CD14-positive monocyte (primary cell): ENCODE measurements around the gene AIF1. TPM values are rescaled to one million over a fixed set of nuclear protein-coding genes. Genes with fewer than 3 reads are reported as not detected.

Experiments
- DNase-seq, 3 donors: peaks; one replicate each; pipeline ENCODE4 v3.0.0-alpha.2; 2011 to 2022
- H2AFZ ChIP-seq: 2 replicates; pipeline ENCODE4 v1.6.0; 2012; ENCODE audit warnings: mild to moderate bottlenecking, low read depth, low read length, inconsistent platforms; ENCODE audit not compliant: insufficient read depth, poor library complexity, severe bottlenecking
- H3K27ac ChIP-seq, 2 donors: 1 replicate in 1 of 2; 2 replicates in 1 of 2; pipeline ENCODE4 v1.5.1; 2012 to 2013; ENCODE audit warnings: low read length in 2 of 2, control low read depth in 1 of 2, inconsistent platforms in 1 of 2, low read depth in 1 of 2, mild to moderate bottlenecking in 1 of 2
- H3K27me3 ChIP-seq, 2 donors: one replicate each; pipeline versions ENCODE4 v1.6.0 to v1.6.1; 2011 to 2013; ENCODE audit warnings: low read length in 2 of 2; ENCODE audit not compliant: control insufficient read depth in 2 of 2, insufficient read depth in 2 of 2
- H3K36me3 ChIP-seq, 2 donors: replicated peaks in 1 of 2; 1 replicate in 1 of 2; 2 replicates in 1 of 2; pipeline versions ENCODE4 v1.5.1 to v1.6.1; 2012 to 2013; ENCODE audit warnings: low read length in 2 of 2, control low read depth in 1 of 2, inconsistent platforms in 1 of 2, mild to moderate bottlenecking in 1 of 2; ENCODE audit not compliant: insufficient read depth in 2 of 2, control insufficient read depth in 1 of 2
- H3K4me1 ChIP-seq, 2 donors: 1 replicate in 1 of 2; 2 replicates in 1 of 2; pipeline versions ENCODE4 v1.5.1 to v1.6.1; 2012 to 2013; ENCODE audit warnings: low read length in 2 of 2, control low read depth in 1 of 2, inconsistent platforms in 1 of 2, mild to moderate bottlenecking in 1 of 2, moderate library complexity in 1 of 2; ENCODE audit not compliant: insufficient read depth in 2 of 2, control insufficient read depth in 1 of 2
- H3K4me2 ChIP-seq: replicated peaks from 2 replicates; pipeline ENCODE3; 2012; ENCODE audit warnings: low read length, moderate library complexity, mild to moderate bottlenecking; ENCODE audit not compliant: poor library complexity, severe bottlenecking; ENCODE audit errors: extremely low read depth
- H3K4me3 ChIP-seq, 3 experiments: fragments of 200-600 bp in 1 of 3; sonication (generic) in 1 of 3; replicated peaks in 1 of 3; 1 replicate in 2 of 3; 2 replicates in 1 of 3; pipeline ENCODE4 v1.5.1; 2011 to 2013; ENCODE audit warnings: low read length in 3 of 3, mild to moderate bottlenecking in 3 of 3, control low read depth in 2 of 3, low read depth in 2 of 3, inconsistent platforms in 1 of 3, moderate library complexity in 1 of 3
- H3K79me2 ChIP-seq: 2 replicates; pipeline ENCODE4 v1.6.0; 2012; ENCODE audit warnings: mild to moderate bottlenecking, control low read depth, inconsistent platforms, low read length, moderate library complexity; ENCODE audit not compliant: insufficient read depth
- H3K9ac ChIP-seq: 2 replicates; pipeline ENCODE4 v1.6.0; 2017; ENCODE audit warnings: low read length, mild to moderate bottlenecking; ENCODE audit not compliant: insufficient read depth, poor library complexity, severe bottlenecking
- H3K9me3 ChIP-seq, 2 donors: replicated peaks in 1 of 2; 1 replicate in 1 of 2; 2 replicates in 1 of 2; pipeline versions ENCODE4 v1.5.1 to v1.6.1; 2012 to 2013; ENCODE audit warnings: low read length in 2 of 2, control low read depth in 1 of 2; ENCODE audit not compliant: control insufficient read depth in 1 of 2, insufficient read depth in 1 of 2
- H4K20me1 ChIP-seq: 2 replicates; pipeline ENCODE4 v1.6.0; 2012; ENCODE audit warnings: mild to moderate bottlenecking, low read length, control low read depth, moderate library complexity; ENCODE audit not compliant: insufficient read depth
- H3K27ac Mint-ChIP-seq, 7 donors: one replicate each; pipeline ENCODE4 v1.8.0; 2020; ENCODE audit warnings: mild to moderate bottlenecking in 7 of 7, mixed read lengths in 7 of 7, moderate library complexity in 6 of 7, inconsistent platforms in 2 of 7
- H3K27me3 Mint-ChIP-seq, 3 donors: one replicate each; pipeline ENCODE4 v1.8.0; 2021 to 2022; ENCODE audit warnings: low read depth in 3 of 3, mild to moderate bottlenecking in 3 of 3, mixed read lengths in 3 of 3, moderate library complexity in 3 of 3, inconsistent platforms in 1 of 3
- H3K36me3 Mint-ChIP-seq, 2 donors: one replicate each; pipeline ENCODE4 v1.8.0; 2020; ENCODE audit warnings: mixed read lengths in 2 of 2, inconsistent platforms in 1 of 2, mild to moderate bottlenecking in 1 of 2
- H3K4me1 Mint-ChIP-seq: one replicate; pipeline ENCODE4 v1.8.0; 2020; ENCODE audit warnings: mild to moderate bottlenecking, mixed read lengths
- H3K4me3 Mint-ChIP-seq, 2 donors: one replicate each; pipeline ENCODE4 v1.8.0; 2020; ENCODE audit warnings: mild to moderate bottlenecking in 2 of 2, mixed read lengths in 2 of 2, moderate library complexity in 1 of 2
- H3K9me3 Mint-ChIP-seq, 7 donors: one replicate each; pipeline ENCODE4 v1.8.0; 2020 to 2022; ENCODE audit warnings: mixed read lengths in 7 of 7, mild to moderate bottlenecking in 6 of 7, moderate library complexity in 6 of 7, inconsistent platforms in 2 of 7
- WGBS: methylation state at CpG from one replicate; pipeline ENCODE4 v1.1.5; 2013; ENCODE audit warnings: missing lambda C conversion rate; ENCODE audit not compliant: insufficient coverage; 5-methylcytosine and 5-hydroxymethylcytosine counted together
- intact Hi-C, 2 donors: fragments of 100-400 bp; cut with micrococcal nuclease; formaldehyde crosslinking; loops; one replicate each; pipeline versions ENCODE4 v1.15.0 to v1.15.1; 2023
- polyA plus RNA-seq, 3 donors: library from polyadenylated mRNA; depleted of rRNA in 1 of 3; unstranded in 2 of 3; stranded (reverse) in 1 of 3; fragments of 300-500 nt in 2 of 3; fragments of >200 nt in 1 of 3; fragmentation: Illumina TruSeq in 2 of 3; gene quantifications; 1 replicate in 2 of 3; 2 replicates in 1 of 3; pipeline ENCODE4 v1.2.3, GENCODE V29; 2012 to 2021
- TF ChIP-seq, protein P1 (sequence below): fragments of 200-600 bp; IDR thresholded peaks from one replicate; pipeline ENCODE4 v1.8.0; 2022; ENCODE audit warnings: antibody characterized with exemption, mild to moderate bottlenecking

The AIF1 gene
- polyA plus RNA-seq, 3 donors: 952 to 2,310 (median 2,275) TPM

DNA sequence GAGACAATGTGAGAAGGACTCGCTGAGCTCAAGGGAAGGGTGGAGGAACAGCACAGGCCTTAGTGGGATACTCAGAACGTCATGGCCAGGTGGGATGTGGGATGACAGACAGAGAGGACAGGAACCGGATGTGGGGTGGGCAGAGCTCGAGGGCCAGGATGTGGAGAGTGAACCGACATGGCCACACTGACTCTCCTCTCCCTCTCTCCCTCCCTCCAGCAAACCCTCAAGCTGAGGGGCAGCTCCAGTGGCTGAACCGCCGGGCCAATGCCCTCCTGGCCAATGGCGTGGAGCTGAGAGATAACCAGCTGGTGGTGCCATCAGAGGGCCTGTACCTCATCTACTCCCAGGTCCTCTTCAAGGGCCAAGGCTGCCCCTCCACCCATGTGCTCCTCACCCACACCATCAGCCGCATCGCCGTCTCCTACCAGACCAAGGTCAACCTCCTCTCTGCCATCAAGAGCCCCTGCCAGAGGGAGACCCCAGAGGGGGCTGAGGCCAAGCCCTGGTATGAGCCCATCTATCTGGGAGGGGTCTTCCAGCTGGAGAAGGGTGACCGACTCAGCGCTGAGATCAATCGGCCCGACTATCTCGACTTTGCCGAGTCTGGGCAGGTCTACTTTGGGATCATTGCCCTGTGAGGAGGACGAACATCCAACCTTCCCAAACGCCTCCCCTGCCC, 38.0 kb upstream of the AIF1 start:
- H3K36me3 ChIP-seq: peaks cover 18 to 25% of the 10 kb centered on the region in 2 donors
- H3K27me3 ChIP-seq: no peaks in the 10 kb centered on the region
- TF ChIP-seq, protein P1, sequence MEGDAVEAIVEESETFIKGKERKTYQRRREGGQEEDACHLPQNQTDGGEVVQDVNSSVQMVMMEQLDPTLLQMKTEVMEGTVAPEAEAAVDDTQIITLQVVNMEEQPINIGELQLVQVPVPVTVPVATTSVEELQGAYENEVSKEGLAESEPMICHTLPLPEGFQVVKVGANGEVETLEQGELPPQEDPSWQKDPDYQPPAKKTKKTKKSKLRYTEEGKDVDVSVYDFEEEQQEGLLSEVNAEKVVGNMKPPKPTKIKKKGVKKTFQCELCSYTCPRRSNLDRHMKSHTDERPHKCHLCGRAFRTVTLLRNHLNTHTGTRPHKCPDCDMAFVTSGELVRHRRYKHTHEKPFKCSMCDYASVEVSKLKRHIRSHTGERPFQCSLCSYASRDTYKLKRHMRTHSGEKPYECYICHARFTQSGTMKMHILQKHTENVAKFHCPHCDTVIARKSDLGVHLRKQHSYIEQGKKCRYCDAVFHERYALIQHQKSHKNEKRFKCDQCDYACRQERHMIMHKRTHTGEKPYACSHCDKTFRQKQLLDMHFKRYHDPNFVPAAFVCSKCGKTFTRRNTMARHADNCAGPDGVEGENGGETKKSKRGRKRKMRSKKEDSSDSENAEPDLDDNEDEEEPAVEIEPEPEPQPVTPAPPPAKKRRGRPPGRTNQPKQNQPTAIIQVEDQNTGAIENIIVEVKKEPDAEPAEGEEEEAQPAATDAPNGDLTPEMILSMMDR: no peak
- H3K79me2 ChIP-seq: peaks cover 49% of the 10 kb centered on the region
- no peak for DNase-seq
- 98% methylated on average over 15 of the region's 19 CpGs for WGBS
- H3K4me3 Mint-ChIP-seq: peak overlapping the region; percentile 94 to 99
- H3K36me3 Mint-ChIP-seq: peaks cover 31 to 32% of the 10 kb centered on the region in 2 donors
- H3K4me3 ChIP-seq: peak overlapping the region; percentile 71 to 97 (median 90)
- H4K20me1 ChIP-seq: peaks cover 39% of the 10 kb centered on the region
- intact Hi-C loops: no loop called here
- H3K4me1 Mint-ChIP-seq: peaks cover 80% of the 10 kb centered on the region
- peaks cover 0 to 3% (median 0%) of the 10 kb centered on the region in 7 donors for H3K9me3 Mint-ChIP-seq
- H3K4me2 ChIP-seq: peak overlapping the region; percentile 98
- H3K27ac ChIP-seq: peak overlapping the region in 1 of 2 donors; percentile 88
- H3K27ac Mint-ChIP-seq: peak overlapping the region in 4 of 7 donors; percentile 9 to 98 (median 56)
- H2AFZ ChIP-seq: no peak overlapping the region
- peak overlapping the region; percentile 75 for H3K9ac ChIP-seq
- H3K9me3 ChIP-seq: no peaks in the 10 kb centered on the region
- H3K27me3 Mint-ChIP-seq: peaks cover 1 to 7% (median 4%) of the 10 kb centered on the region in 3 donors
- H3K4me1 ChIP-seq: peaks cover 58 to 75% of the 10 kb centered on the region in 2 donors

GRCh38 chr6:31577579-31577966, 37.5 kb upstream of the AIF1 start:
- peak overlapping the region in 2 of 7 donors; percentile 27 to 98 for H3K27ac Mint-ChIP-seq
- H3K9me3 Mint-ChIP-seq: peaks cover 0 to 3% (median 0%) of the 10 kb centered on the region in 7 donors
- peak overlapping the region in 2 of 3 experiments; percentile 71 to 97 for H3K4me3 ChIP-seq
- H3K9me3 ChIP-seq: no peaks in the 10 kb centered on the region
- DNase-seq: no peak
- H3K4me1 Mint-ChIP-seq: peaks cover 81% of the 10 kb centered on the region
- peaks cover 18 to 25% of the 10 kb centered on the region in 2 donors for H3K36me3 ChIP-seq
- no peak overlapping the region for H2AFZ ChIP-seq
- 100% methylated on average over 1 of the region's 3 CpGs for WGBS
- peaks cover 54% of the 10 kb centered on the region for H3K79me2 ChIP-seq
- TF ChIP-seq, protein P1: no peak
- peaks cover 39% of the 10 kb centered on the region for H4K20me1 ChIP-seq
- peaks cover under 1 to 5% (median 2%) of the 10 kb centered on the region in 3 donors for H3K27me3 Mint-ChIP-seq
- H3K4me2 ChIP-seq: peak overlapping the region; percentile 98
- H3K9ac ChIP-seq: no peak overlapping the region
- intact Hi-C loops: no loop called here
- peaks cover 63 to 80% of the 10 kb centered on the region in 2 donors for H3K4me1 ChIP-seq
- no peak overlapping the region for H3K27ac ChIP-seq
- peak overlapping the region; percentile 39 to 94 for H3K4me3 Mint-ChIP-seq
- peaks cover 31 to 32% of the 10 kb centered on the region in 2 donors for H3K36me3 Mint-ChIP-seq
- H3K27me3 ChIP-seq: no peaks in the 10 kb centered on the region
